ENCODE measurements around the gene LIN28B.
"Not testable (repeated sequence)": the region's sequence is repeated elsewhere in the genome, so short reads cannot be mapped to it uniquely, and the experiment has no call there.

Gene LIN28B

GRCh38 chr6:105069821-105070445, 113.0 kb downstream of the LIN28B start:
- no peak for DNase-seq (ENCODE audit: low spot score)

GRCh38 chr6:105072798-105073199, 115.9 kb downstream of the LIN28B start:
- no peak for DNase-seq (ENCODE audit: low spot score)

GRCh38 chr6:105075210-105075609, 118.3 kb downstream of the LIN28B start:
- no peak for DNase-seq (ENCODE audit: low spot score)

GRCh38 chr6:105076418-105076817, 119.5 kb downstream of the LIN28B start:
- DNase-seq (ENCODE audit: low spot score) = not testable (repeated sequence)

- DNase-seq (ENCODE audit: low spot score) = peak; percentile 18
Observed at GRCh38 chr6:105077596-105078385, 120.9 kb downstream of the LIN28B start.

- no peak for DNase-seq (ENCODE audit: low spot score)
Observed at GRCh38 chr6:105078386-105078708, 121.4 kb downstream of the LIN28B start.

GRCh38 chr6:105080279-105080678, 123.4 kb downstream of the LIN28B start:
- no peak for DNase-seq (ENCODE audit: low spot score)

- DNase-seq (ENCODE audit: low spot score) = not testable (repeated sequence)
Observed at GRCh38 chr6:105081662-105082061, 124.8 kb downstream of the LIN28B start.

- peak; percentile 44 for DNase-seq (ENCODE audit: low spot score)
Observed at GRCh38 chr6:105087571-105088211, 130.8 kb downstream of the LIN28B start.

GRCh38 chr6:105091140-105091829, 134.4 kb downstream of the LIN28B start:
- no peak for DNase-seq (ENCODE audit: low spot score)

- DNase-seq (ENCODE audit: low spot score) = no peak
Observed at GRCh38 chr6:105094133-105094640, 137.3 kb downstream of the LIN28B start.

- no peak for DNase-seq (ENCODE audit: low spot score)
Observed at GRCh38 chr6:105095139-105095538, 138.2 kb downstream of the LIN28B start.

- no peak for DNase-seq (ENCODE audit: low spot score)
Observed at GRCh38 chr6:105097288-105097687, 140.4 kb downstream of the LIN28B start.

GRCh38 chr6:105099371-105099770, 142.5 kb downstream of the LIN28B start:
- no peak for DNase-seq (ENCODE audit: low spot score)

- no peak for DNase-seq (ENCODE audit: low spot score)
Observed at GRCh38 chr6:105102186-105102585, 145.3 kb downstream of the LIN28B start.

- no peak for DNase-seq (ENCODE audit: low spot score)
Observed at GRCh38 chr6:105105094-105105493, 148.2 kb downstream of the LIN28B start.

- no peak for DNase-seq (ENCODE audit: low spot score)
Observed at GRCh38 chr6:105106260-105106659, 149.4 kb downstream of the LIN28B start.

- no peak for DNase-seq (ENCODE audit: low spot score)
Observed at GRCh38 chr6:105107207-105107606, 150.3 kb downstream of the LIN28B start.

- no peak for DNase-seq (ENCODE audit: low spot score)
Observed at GRCh38 chr6:105108631-105109262, 151.8 kb downstream of the LIN28B start.

- no peak for DNase-seq (ENCODE audit: low spot score)
Observed at GRCh38 chr6:105109955-105110895, 153.3 kb downstream of the LIN28B start.

GRCh38 chr6:105111105-105111504, 154.2 kb downstream of the LIN28B start:
- DNase-seq (ENCODE audit: low spot score) = no peak
